Omental fat pad (tissue), 4 donors: ENCODE measurements around the gene RSPO3. TPM values are rescaled to one million over a fixed set of nuclear protein-coding genes. Genes with fewer than 3 reads are reported as not detected.

Experiments used
- ATAC-seq: fragments of 150-250 bp; one replicate; pipeline ENCODE4 v1.9.1; 2016; ENCODE audit warnings: mild to moderate bottlenecking, moderate library complexity; ENCODE audit not compliant: low FRiP score
- DNase-seq: peaks from one replicate; pipeline ENCODE4 v3.0.0-alpha.2; 2019; ENCODE audit warnings: low spot score
- total RNA-seq, 4 donors: library from RNA; depleted of rRNA; stranded (reverse); fragments of >200 nt; gene quantifications; one replicate each; pipeline ENCODE4 v1.1.0, GENCODE V29; 2016
- TF ChIP-seq, protein P1 (sequence below), 3 donors: fragments of 450-650 bp; IDR thresholded peaks; one replicate each; pipeline ENCODE4 v1.5.1; 2016 to 2017; ENCODE audit warnings: antibody characterized with exemption in 3 of 3, mild to moderate bottlenecking in 3 of 3, moderate library complexity in 2 of 3

The RSPO3 gene
- total RNA-seq, 4 donors from 2014 or later: 21.5 to 40.1 (median 30.3) TPM

GRCh38 chr6:127080081-127080480 lies 38.4 kb upstream of the RSPO3 start:
- DNase-seq (no peak), ATAC-seq (no peak)
- TF ChIP-seq, protein P1, sequence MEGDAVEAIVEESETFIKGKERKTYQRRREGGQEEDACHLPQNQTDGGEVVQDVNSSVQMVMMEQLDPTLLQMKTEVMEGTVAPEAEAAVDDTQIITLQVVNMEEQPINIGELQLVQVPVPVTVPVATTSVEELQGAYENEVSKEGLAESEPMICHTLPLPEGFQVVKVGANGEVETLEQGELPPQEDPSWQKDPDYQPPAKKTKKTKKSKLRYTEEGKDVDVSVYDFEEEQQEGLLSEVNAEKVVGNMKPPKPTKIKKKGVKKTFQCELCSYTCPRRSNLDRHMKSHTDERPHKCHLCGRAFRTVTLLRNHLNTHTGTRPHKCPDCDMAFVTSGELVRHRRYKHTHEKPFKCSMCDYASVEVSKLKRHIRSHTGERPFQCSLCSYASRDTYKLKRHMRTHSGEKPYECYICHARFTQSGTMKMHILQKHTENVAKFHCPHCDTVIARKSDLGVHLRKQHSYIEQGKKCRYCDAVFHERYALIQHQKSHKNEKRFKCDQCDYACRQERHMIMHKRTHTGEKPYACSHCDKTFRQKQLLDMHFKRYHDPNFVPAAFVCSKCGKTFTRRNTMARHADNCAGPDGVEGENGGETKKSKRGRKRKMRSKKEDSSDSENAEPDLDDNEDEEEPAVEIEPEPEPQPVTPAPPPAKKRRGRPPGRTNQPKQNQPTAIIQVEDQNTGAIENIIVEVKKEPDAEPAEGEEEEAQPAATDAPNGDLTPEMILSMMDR (IDR thresholded peaks at IDR 0.05): no peak

DNA sequence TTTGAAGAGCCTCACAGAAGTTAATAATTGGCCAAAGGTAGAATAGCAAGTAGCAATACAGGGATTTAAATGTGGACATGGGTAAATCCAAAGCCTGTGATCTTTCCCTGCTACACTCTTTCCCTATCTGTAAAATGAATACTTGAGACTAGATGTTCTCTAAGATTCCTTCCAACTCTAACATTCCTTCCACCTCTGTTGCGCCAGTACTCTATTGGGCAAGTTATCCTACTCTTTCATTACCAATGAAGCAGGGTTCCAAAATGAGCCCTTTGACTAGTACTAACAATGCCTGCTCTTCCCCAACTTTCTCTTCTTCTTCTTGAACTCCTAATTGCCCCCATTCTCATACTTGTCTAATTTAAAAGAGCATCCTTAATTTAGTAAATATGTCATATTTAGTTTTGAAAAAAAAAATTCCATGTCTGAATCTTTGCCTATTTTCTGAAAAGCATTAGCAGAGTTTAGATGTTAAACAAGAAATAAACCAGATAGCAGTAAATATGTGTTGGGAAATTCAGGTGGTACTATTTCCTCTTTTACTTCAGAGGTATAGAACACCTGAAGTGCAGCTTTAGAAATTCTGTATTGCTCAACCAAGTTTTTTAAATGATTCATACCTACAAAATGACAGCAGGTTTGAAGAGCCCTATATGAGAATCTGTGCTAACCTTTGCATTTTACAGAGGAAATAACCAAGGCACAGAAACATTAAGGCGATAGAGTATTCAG lies 35.1 kb upstream of the RSPO3 start:
- ATAC-seq: no peak
- no peak for DNase-seq
- TF ChIP-seq, protein P1 (IDR thresholded peaks at IDR 0.05): no peak

DNA sequence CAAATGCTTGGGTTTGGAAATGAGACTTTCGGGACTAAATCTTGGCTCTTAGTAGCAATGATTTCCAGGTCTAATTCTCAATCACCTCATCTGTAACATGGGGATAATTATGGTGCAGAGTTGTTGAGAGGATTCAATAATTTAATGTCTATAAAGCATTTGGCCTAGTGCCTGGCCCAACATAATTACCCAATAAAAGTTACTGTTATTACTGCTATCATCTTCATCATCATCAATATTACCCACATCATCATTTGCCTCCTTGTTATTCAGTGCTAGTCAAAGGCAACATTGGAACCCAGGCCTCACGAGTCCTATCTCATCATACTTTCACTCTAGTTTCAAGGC lies 34.5 kb upstream of the RSPO3 start:
- ATAC-seq (no peak), DNase-seq (no peak)
- TF ChIP-seq, protein P1 (IDR thresholded peaks at IDR 0.05): no peak

DNA sequence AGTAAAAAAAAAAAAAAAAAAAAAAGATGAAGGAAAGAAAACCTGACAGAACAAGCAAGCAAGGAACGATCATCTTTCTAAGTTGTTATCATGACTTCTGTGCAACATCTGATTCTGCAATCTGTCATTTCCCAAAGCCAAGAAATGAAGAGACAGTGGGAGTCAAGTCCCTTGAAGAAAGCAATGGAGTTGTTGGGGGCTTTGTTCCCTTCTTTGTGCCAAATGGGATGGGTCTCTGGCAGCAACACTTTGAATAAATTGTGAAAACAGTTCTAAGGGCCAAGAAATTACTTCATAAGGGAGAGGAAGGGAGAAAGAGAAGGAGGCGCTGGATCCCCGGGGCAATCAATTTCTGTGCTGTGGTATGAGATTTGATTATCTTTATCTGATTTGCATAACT lies 33.3 kb upstream of the RSPO3 start:
- DNase-seq (no peak), ATAC-seq (no peak)
- TF ChIP-seq, protein P1 (IDR thresholded peaks at IDR 0.05): no peak

GRCh38 chr6:127090051-127090450 lies 28.4 kb upstream of the RSPO3 start:
- ATAC-seq (no peak), DNase-seq (no peak)
- TF ChIP-seq, protein P1 (IDR thresholded peaks at IDR 0.05): no peak

DNA sequence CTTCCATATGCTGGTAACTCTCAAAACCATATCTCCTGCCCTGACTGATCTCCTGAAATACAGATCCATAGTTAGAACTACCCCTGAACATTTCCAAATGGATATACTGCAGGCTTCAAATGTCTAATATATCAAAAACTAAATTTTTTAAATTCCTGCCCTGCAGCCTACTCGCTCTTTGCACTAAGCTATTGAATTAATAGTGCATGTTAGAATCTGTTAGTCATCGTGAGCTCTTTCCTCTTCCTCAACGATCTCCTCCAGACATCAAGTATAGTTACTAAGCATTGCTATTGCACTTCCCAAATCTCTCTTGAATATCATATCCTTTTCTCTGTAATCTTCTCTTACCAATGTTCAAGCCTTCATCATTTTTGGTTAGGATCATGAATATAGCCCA lies 26.0 kb upstream of the RSPO3 start:
- ATAC-seq (no peak), DNase-seq (no peak)
- TF ChIP-seq, protein P1 (IDR thresholded peaks at IDR 0.05): no peak

DNA sequence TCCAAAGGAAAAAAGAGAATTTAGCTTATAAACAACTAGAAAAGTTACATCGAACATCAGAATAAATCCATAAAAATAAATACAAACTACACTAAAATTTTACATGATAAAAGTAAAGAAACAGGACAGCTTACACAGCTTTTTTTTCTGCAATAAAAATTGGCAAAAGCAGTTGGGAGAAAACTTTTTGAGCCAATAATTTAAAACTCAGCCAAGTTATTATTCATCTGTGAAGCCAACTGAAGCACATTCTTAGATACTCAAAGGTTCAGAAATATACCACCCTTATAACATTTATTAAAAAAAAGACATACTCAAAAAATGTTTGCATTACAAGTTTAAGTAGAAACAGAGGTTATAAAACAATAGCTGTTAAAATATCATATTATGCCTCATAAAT lies 23.7 kb upstream of the RSPO3 start:
- DNase-seq (no peak), ATAC-seq (no peak)
- TF ChIP-seq, protein P1 (IDR thresholded peaks at IDR 0.05): no peak
